Kidney glomerular epithelial cell (primary cell): ENCODE results near the gene MSRB3.
A peak's percentile ranks its signal among the peaks of the same experiment; 100 is the strongest.
"Not testable (repeated sequence)": the region's sequence is repeated elsewhere in the genome, so short reads cannot be mapped to it uniquely, and the experiment has no call there.

ENCODE experiments used
- DNase-seq: peaks from one replicate; lab custom pipeline; 2025; lab: John Stamatoyannopoulos, UW

Gene MSRB3

DNA sequence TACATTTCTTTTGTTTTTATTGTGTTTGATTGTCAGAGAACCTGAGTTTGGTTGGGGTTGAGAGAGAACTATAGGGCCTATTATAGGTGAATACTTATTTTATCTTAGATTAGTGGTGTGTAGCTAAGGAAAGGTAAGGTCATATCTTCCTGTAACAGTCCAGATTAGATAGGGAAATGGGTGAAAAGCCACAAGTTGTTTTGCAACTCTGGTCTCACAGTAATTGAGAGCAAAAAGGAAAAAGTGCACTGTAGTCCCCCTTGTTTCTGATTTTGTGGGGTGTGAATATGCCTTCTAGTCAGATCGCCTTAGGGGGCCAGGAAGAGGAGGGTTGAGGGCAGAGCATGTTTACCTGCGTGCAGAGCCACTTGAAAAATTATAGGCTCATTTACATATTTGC, 8.9 kb downstream of the MSRB3 start:
- no peak for DNase-seq

- DNase-seq = no peak
These were observed 13.8 kb downstream of the MSRB3 start for GRCh38 chr12:65292241-65292640.

DNA sequence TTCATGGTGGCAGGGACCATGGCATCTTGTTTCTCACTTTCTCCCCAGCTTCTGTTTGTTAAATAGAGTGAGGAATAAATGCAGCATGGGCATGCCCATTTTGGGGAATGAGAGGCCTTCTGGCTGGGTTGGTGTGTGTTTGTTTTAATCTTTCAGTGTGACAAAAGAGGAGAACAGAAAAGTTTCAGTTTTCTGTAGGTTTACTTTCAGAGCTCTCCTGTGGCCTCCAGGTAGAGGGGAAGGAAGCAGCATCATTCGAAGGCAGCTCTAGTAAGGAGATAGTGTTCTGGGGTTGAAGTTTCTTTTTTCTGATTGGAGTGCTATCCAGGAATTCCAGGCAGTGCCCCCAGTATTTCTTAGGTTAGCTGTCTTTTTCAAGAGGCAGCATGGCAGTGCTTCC, 15.3 kb downstream of the MSRB3 start:
- DNase-seq = no peak

GRCh38 chr12:65294641-65295262, 16.3 kb downstream of the MSRB3 start:
- DNase-seq = no peak

DNA sequence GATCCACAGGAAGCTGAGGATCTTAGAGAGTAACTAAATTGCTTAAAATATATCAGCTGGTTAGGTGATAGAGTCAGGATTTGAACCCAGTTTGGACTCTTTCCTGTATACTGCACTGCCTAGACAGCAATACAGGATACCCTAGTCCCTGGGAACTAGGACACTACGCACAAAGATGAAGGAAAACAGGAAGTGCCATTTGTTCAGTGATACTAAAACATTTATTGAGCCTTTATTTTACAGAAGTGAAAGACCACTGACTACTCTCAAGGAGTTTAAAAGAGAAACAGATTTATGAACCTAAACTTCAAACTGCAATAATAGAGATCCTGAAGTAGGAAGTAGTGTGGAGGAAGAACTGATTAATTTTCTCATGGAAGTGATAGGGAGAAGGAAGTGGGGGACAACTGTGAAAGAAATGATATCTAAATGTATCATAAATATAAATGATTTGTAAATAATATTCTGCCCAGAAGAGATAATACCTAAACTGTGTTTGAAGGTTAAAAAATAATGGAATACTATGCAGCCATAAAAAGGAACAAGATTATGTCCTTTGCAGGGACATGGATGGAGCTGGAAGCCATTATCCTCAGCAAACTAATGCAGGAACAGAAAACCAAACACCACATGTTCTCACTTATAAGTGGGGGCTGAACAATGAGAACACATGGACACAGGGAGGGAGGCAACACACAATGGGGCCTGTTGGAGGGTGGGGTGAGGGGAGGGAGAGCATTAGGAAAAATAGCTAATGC, 18.2 kb downstream of the MSRB3 start:
- no peak for DNase-seq

DNA sequence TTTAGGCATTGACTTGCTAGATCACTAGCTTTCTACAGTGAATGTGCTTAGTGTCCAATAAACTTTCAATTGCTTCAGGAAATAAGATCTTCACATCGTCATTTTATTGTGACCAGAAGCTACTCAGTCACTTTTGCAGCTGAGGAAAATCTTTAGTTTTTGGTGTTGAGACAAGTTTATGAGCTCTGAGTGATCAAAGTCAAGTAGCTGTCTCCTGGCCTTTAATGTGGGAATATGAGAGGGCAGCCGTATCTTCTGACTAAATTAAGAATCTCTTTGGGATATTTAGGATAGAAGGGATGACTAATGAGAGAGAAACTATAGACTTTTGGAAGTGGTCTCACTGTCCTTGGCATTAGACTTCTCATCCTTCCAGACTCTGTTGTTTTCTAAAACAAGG, 21.6 kb downstream of the MSRB3 start:
- no peak for DNase-seq

- DNase-seq = no peak
These were observed 22.3 kb downstream of the MSRB3 start for GRCh38 chr12:65300679-65301349.

DNA sequence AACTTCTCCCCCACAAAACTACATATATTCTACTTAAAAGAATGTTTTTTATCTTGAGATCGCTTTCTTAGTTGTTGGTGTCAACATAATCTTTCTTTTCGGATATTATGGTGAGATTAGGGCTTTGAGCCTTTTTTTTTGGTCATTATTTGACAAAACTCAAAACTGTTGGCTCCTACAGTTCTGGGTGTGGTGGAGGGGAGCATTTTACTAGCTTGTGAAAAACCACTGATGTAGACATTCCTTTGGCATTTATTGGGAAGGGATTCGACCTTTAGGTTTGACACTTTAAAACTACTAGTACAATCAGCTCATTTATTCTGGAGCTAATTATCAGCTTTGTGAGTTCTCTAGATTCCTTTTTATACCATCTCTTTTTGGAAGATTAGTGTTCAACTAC, 24.4 kb downstream of the MSRB3 start:
- no peak for DNase-seq

GRCh38 chr12:65305346-65305950, 27.0 kb downstream of the MSRB3 start:
- no peak for DNase-seq

DNA sequence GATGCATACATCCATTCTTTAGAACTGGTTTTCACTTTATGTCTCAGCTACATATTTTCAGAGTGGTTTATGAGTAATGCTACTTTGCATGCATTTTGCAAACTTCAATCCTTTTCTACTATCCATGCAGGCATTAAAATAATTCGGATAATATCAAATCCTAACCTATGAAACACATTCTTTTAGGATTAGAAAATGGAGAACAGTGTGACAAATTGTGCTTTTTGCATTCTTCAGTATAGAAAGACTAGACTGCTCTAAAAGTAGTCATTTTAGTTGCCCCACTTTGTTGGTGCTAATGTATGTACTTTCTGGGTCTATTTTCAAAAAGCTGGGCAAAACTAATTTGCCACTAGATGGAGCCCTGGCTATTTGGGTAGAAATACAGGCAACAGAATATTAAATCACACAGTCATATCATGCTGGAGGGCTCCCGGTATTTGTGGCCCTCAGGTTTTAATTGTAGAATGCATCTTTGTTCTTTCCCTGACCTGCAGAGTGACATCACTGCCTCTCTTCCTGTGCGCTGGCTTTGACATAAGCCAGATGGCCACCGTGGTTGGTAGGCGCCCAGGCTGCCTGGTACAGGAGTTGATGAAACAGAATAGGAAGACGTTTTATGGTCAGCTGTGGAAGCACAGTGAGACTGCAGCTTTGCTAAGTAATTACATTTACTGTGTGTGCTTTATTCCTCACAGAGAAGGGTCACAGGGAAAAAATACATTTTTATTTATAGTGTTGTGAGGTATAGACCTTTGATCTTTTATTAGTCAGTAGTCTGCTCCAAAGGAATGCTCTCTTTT, 28.1 kb downstream of the MSRB3 start:
- peak; percentile 32 for DNase-seq

DNA sequence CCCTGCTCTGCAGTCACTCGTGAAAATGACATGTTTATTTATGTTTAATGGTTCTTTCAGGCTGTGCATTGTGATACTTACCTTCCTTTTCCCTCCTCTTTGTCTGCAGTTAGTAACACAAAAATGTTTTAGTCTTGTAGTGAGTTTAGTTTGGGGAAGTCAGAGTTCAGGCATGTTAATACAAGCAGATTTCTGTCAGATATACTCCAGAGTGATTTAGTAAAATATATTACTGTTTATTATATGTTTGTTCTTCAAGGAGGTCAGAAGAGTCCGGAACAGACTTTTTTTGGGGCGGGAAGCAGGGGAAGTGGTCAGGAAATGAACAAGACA, 28.7 kb downstream of the MSRB3 start:
- no peak for DNase-seq

GRCh38 chr12:65308006-65308405, 29.5 kb downstream of the MSRB3 start:
- no peak for DNase-seq

GRCh38 chr12:65308601-65309071, 30.2 kb downstream of the MSRB3 start:
- DNase-seq = no peak

GRCh38 chr12:65311260-65311659, 32.8 kb downstream of the MSRB3 start:
- no peak for DNase-seq

GRCh38 chr12:65313719-65314317, 35.3 kb downstream of the MSRB3 start:
- peak; percentile 3 for DNase-seq

DNA sequence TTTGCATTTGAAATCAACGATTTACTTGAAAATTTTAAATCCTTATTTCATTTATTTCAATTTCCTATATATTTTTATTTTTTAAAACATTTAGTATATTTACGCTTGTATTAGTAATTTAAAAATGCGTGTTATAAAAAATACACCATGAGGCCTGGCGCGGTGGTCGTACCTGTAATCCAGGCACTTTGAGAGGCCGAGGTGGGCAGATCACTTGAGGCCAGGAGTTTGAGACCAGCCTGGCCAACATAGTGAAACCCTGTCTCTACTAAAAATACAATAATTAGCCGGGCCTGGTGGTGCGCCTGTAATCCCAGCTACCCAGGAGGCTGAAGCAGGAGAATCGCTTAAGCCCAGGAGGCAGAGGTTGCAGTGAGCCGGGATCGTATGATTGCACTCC, 36.8 kb downstream of the MSRB3 start:
- not testable (repeated sequence) for DNase-seq

- DNase-seq = no peak
These were observed 39.8 kb downstream of the MSRB3 start for GRCh38 chr12:65318186-65318685.

DNA sequence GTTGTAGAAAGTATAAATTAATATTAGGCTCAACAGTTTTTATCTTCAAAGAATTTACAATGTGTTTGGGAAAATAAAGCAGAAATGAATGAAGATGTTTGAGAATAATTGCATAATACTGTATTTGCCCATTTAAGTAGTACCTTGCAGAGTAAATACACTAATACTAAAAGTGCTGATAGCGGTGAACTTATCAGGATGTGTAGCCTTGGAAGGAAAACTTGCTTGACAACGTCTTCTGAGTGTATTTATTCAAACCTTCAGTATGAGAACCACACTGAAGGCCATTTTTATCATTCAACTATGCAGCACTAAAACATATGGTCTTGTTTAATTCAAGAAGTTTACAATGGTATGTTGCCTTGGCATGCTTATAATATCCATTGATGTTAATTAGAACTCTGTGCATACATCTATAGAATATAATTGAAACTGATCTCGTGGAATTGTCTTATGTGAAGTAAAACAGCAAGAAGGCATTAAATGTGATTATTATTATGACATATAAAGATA, 41.3 kb downstream of the MSRB3 start:
- DNase-seq = no peak

- DNase-seq = no peak
These were observed 44.6 kb downstream of the MSRB3 start for GRCh38 chr12:65323070-65323469.

- DNase-seq = no peak
These were observed 45.6 kb downstream of the MSRB3 start for GRCh38 chr12:65324056-65324455.

- no peak for DNase-seq
These were observed 46.1 kb downstream of the MSRB3 start for GRCh38 chr12:65324551-65324950.
